Panc1 (cell line): Measurements from ENCODE around the gene ENOX2.
A peak's percentile ranks its signal among the peaks of the same experiment; 100 is the strongest.

Source experiments
- CTCF ChIP-seq: fragments of 450-650 bp; IDR thresholded peaks from 2 replicates; pipeline ENCODE4 v1.5.1; 2017; ENCODE audit warnings: mild to moderate bottlenecking
- POLR2AphosphoS5 ChIP-seq: IDR thresholded peaks from 2 replicates; pipeline ENCODE4 v1.6.1; 2012; ENCODE audit warnings: mild to moderate bottlenecking, low read depth, low read length, moderate library complexity
- REST ChIP-seq, 2 experiments: IDR thresholded peaks; 2 replicates each; pipeline ENCODE4 v1.6.1; 2011 to 2012; ENCODE audit warnings: low read depth in 2 of 2, control low read depth in 1 of 2, low read length in 1 of 2, mild to moderate bottlenecking in 1 of 2, moderate library complexity in 1 of 2; ENCODE audit not compliant: insufficient read depth in 1 of 2

GRCh38 chrX:130575831-130576389, 327.1 kb downstream of the ENOX2 start:
- TF ChIP-seq CTCF (peak; percentile 90), POLR2AphosphoS5 (no peak), REST (IDR thresholded peaks at IDR 0.05; ENCODE audit: insufficient read depth in 1 of 2, low read depth in 2 of 2, low read length in 1 of 2) (no peak)
